HFFc6 (cell line): Measurements from ENCODE around the gene GPR55. TPM values are rescaled to one million over a fixed set of nuclear protein-coding genes. Genes with fewer than 3 reads are reported as not detected.

ENCODE experiments used
- DNase-seq: peaks from one replicate; pipeline ENCODE4 v3.0.0-alpha.2; 2018
- H3K27ac Mint-ChIP-seq: 2 replicates; pipeline ENCODE4 v1.8.0; 2020; ENCODE audit warnings: mild to moderate bottlenecking, mixed read lengths
- H3K27me3 Mint-ChIP-seq: 2 replicates; pipeline ENCODE4 v1.8.0; 2021; ENCODE audit warnings: mild to moderate bottlenecking, moderate library complexity, mixed read lengths; ENCODE audit not compliant: insufficient read depth
- H3K36me3 Mint-ChIP-seq: 2 replicates; pipeline ENCODE4 v1.8.0; 2021; ENCODE audit warnings: low read depth, mixed read lengths
- H3K4me1 Mint-ChIP-seq: 2 replicates; pipeline ENCODE4 v1.8.0; 2020; ENCODE audit warnings: low read depth, mixed read lengths
- H3K4me3 Mint-ChIP-seq: 2 replicates; pipeline ENCODE4 v1.8.0; 2020; ENCODE audit warnings: mild to moderate bottlenecking, moderate library complexity, mixed read lengths
- H3K9me3 Mint-ChIP-seq: 2 replicates; pipeline ENCODE4 v1.8.0; 2020; ENCODE audit warnings: mild to moderate bottlenecking, mixed read lengths
- total RNA-seq, 6 experiments: library from RNA; stranded (reverse); fragmentation: NEBNext Ultra II Directional; extraction: Animal tissue kit (Norgen Biotek cat#: 25700); gene quantifications; 2 replicates in 1 of 6; 3 replicates in 5 of 6; pipeline ENCODE4 v1.2.3, GENCODE V29; 2021
- TF ChIP-seq, protein P1 (sequence below): fragments of 200-600 bp; sonication (generic); IDR thresholded peaks from 2 replicates; pipeline ENCODE4 v1.5.0; 2021; ENCODE audit warnings: antibody characterized with exemption, mild to moderate bottlenecking

The GPR55 gene
- total RNA-seq, 6 experiments from 2014 or later, result not detected

- no peak for DNase-seq
- H3K27me3 Mint-ChIP-seq, result peaks cover 57% of the 10 kb centered on the region
- no peaks in the 10 kb centered on the region for H3K9me3 Mint-ChIP-seq
- TF ChIP-seq, protein P1, sequence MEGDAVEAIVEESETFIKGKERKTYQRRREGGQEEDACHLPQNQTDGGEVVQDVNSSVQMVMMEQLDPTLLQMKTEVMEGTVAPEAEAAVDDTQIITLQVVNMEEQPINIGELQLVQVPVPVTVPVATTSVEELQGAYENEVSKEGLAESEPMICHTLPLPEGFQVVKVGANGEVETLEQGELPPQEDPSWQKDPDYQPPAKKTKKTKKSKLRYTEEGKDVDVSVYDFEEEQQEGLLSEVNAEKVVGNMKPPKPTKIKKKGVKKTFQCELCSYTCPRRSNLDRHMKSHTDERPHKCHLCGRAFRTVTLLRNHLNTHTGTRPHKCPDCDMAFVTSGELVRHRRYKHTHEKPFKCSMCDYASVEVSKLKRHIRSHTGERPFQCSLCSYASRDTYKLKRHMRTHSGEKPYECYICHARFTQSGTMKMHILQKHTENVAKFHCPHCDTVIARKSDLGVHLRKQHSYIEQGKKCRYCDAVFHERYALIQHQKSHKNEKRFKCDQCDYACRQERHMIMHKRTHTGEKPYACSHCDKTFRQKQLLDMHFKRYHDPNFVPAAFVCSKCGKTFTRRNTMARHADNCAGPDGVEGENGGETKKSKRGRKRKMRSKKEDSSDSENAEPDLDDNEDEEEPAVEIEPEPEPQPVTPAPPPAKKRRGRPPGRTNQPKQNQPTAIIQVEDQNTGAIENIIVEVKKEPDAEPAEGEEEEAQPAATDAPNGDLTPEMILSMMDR, result no peak
- H3K4me1 Mint-ChIP-seq, result peaks cover 6% of the 10 kb centered on the region; the same call in 1 of the 2 replicates
- H3K4me3 Mint-ChIP-seq, result no peak overlapping the region
- no peaks in the 10 kb centered on the region for H3K36me3 Mint-ChIP-seq
- no peak overlapping the region for H3K27ac Mint-ChIP-seq
These were observed 961 bp downstream of the GPR55 start for GRCh38 chr2:230924092-230924469.

DNA sequence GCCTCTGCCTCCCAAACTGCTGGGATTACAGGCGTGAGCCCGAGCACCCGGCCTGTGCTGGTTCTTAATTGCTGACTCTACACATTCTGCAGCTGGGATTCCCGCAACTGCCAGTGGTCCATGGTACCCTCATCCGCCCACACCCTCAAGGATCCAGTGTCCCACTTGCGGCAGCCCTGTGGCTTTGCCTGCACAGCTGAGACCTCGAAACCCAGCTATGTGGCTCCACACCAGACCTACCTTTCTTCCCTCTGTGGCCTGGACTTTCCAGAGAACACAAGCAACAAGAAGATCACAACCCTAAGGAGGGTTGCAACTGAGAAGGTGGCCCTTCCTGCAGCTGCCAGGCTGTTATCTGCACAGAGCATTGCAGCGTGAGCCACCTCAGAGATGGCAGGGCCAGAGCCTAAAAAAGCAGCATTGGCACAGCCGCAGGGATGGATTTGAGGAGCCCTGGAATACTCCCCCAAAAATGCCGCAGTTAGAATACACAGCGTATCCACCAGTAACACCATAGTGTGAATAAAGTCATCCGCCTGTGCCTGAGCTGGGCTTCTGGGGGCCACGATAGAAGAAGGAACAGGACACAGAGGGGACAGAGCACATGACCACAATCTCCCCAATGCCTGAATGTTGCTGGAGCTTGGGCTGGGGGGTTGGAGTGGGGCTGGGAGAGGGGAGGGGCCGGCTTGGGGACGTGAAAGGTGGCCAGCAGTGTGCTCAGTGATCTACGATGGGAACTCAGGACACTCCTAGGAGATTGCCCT, 1.9 kb downstream of the GPR55 start:
- Mint-ChIP-seq H3K4me1 (peaks cover 6% of the 10 kb centered on the region; the same call in 1 of the 2 replicates), H3K4me3 (no peak overlapping the region), H3K27me3 (peaks cover 56% of the 10 kb centered on the region), H3K27ac (no peak overlapping the region), H3K36me3 (no peaks in the 10 kb centered on the region), H3K9me3 (no peaks in the 10 kb centered on the region)
- TF ChIP-seq, protein P1, result no peak
- no peak for DNase-seq

DNA sequence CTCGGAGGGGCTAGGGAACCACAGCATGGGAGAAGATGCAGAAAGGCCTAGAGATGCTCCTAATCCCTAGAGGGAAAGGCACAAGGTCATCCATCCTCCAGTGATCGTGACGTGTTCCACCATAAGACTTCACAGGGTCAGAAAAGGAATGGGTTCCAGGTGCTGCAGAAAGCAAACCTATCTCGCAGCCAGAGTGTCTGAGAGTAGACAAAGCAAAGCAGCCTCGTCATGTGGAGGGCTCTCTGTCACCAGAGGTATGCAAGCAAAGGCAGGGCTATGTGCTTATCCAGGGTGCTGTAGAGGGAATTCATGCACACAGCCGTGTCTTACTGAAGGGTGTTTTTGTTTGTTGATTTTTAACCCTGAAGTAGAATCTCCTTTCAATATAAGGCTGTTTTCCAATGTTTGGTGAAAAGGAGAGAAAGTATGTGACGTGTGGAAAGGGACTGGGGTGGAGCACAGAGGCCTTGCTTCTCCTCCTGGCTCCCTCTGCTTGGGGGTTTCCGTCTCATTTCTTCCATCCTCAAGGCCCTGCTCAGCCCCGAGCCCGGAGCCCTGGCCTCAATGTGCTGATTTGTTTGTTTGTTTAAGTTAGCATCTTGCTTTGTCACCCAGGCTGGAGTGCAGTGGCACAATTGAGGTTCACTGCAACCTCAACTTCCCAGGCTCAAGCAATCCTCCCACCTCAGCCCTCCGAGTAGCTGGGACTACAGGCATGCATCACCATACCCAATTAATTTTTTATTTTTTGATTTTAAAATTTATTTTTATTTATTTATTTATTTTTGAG, 3.0 kb downstream of the GPR55 start:
- TF ChIP-seq, protein P1, result no peak
- Mint-ChIP-seq H3K36me3 (no peaks in the 10 kb centered on the region), H3K4me3 (no peak overlapping the region), H3K27ac (no peak overlapping the region), H3K27me3 (peaks cover 51% of the 10 kb centered on the region), H3K9me3 (no peaks in the 10 kb centered on the region), H3K4me1 (peaks cover 6% of the 10 kb centered on the region; the same call in 1 of the 2 replicates)
- no peak for DNase-seq

DNA sequence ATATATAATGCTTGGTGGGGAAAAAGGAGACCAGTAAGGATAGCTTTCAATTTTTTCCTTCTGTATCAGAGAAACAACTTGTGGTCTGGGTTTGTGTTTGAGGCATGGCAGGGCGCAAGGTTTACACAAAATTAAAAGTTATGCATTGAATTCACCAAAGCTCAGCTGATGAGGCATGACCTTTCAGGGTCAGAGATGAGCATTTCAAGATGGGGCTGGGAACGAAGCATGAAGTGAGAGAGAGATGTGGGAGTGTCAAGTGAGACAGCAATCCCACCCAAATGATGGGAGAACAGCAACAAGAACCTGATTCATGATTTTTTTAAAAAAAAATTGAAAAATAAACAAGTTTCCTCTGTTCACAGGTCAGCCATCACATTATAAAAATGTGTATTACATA, 4.9 kb downstream of the GPR55 start:
- Mint-ChIP-seq H3K27me3 (peaks cover 48% of the 10 kb centered on the region), H3K27ac (no peak overlapping the region), H3K36me3 (no peaks in the 10 kb centered on the region), H3K4me3 (no peak overlapping the region), H3K9me3 (no peaks in the 10 kb centered on the region), H3K4me1 (peaks cover 6% of the 10 kb centered on the region; the same call in 1 of the 2 replicates)
- TF ChIP-seq, protein P1, result no peak
- no peak for DNase-seq

GRCh38 chr2:230919681-230920080, 5.4 kb downstream of the GPR55 start:
- Mint-ChIP-seq H3K9me3 (no peaks in the 10 kb centered on the region), H3K4me3 (no peak overlapping the region), H3K27me3 (peaks cover 50% of the 10 kb centered on the region), H3K27ac (no peak overlapping the region), H3K4me1 (peaks cover 6% of the 10 kb centered on the region; the same call in 1 of the 2 replicates), H3K36me3 (no peaks in the 10 kb centered on the region)
- DNase-seq, result no peak
- TF ChIP-seq, protein P1, result no peak
